Activated B cell treated with CpG ODN at 0.5 μM for 24 hours (primary cell): ENCODE measurements around the gene MTUS2. TPM values are rescaled to one million over a fixed set of nuclear protein-coding genes. Genes with fewer than 3 reads are reported as not detected.

Source experiments
- ATAC-seq: fragments of 200-7000 bp; cut with Tn5 transposase; one replicate; pipeline ENCODE4 v1.10.0; 2021; ENCODE audit warnings: low read depth, mild to moderate bottlenecking, moderate library complexity
- CTCF ChIA-PET: fragments of 350-600 bp; sonication (Branson Sonifier 250); formaldehyde crosslinking; loops from one replicate; lab custom pipeline; 2021; ENCODE audit warnings: antibody characterized with exemption; lab: Charles Lee
- POLR2A ChIA-PET: fragments of 350-600 bp; sonication (Branson Sonifier 250); formaldehyde crosslinking; loops from one replicate; lab custom pipeline; 2021; ENCODE audit warnings: antibody characterized with exemption; lab: Charles Lee
- DNase-seq: peaks from one replicate; pipeline ENCODE4 v3.0.0; 2022
- H3K27ac Mint-ChIP-seq: one replicate; pipeline ENCODE4 v1.8.0; 2020; ENCODE audit warnings: mixed read lengths
- H3K27me3 Mint-ChIP-seq: one replicate; pipeline ENCODE4 v1.8.0; 2021; ENCODE audit warnings: mixed read lengths
- H3K36me3 Mint-ChIP-seq: one replicate; pipeline ENCODE4 v1.8.0; 2021; ENCODE audit warnings: low read depth, mixed read lengths
- H3K4me1 Mint-ChIP-seq: one replicate; pipeline ENCODE4 v1.8.0; 2021; ENCODE audit warnings: mixed read lengths
- H3K4me3 Mint-ChIP-seq: one replicate; pipeline ENCODE4 v1.8.0; 2020; ENCODE audit warnings: mild to moderate bottlenecking, mixed read lengths
- H3K9me3 Mint-ChIP-seq: one replicate; pipeline ENCODE4 v1.8.0; 2020; ENCODE audit warnings: mixed read lengths
- intact Hi-C: fragments of 100-400 bp; cut with micrococcal nuclease; formaldehyde crosslinking; loops from one replicate; pipeline ENCODE4 v1.15.1; 2024
- total RNA-seq: library from RNA; stranded (reverse); gene quantifications from 2 replicates; pipeline ENCODE4 v1.2.3, GENCODE V29; 2022
- TF ChIP-seq, protein P1 (sequence below): fragments of 200-600 bp; IDR thresholded peaks from one replicate; pipeline ENCODE4 v1.8.0; 2022; ENCODE audit warnings: antibody characterized with exemption, mild to moderate bottlenecking

The MTUS2 gene
- total RNA-seq, 1 donor from 2014 or later = not detected

DNA sequence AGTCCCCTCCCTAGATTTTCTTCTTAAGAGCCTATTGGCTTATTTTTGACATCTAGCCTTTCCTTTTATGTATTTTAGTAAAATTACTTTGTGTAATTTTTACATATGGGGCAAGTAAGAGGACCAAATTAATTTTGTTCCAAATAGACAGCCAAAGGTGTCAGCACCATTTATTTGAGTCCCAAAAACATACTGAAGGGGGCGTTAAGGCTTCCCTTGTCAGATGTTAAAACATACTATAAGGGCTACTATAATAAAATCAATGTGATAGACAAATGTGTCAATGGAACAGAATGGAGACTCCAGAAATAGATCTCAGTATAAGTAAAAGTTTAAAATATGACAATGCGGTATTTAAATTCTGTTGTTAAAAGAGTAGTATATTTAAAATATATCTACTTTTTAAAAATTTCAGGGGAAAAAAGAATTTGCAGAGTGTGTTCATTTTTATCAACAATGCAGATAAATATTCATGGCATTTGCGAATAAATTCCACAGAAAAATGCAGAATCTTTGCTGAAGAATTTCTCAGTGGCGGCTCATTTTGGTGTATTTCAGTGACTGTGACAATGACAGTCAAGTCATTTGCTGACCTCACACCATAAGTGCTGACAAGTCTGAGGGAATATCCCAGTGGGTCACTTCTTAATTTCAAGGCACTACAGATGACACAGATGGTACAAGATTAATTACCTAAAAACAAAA, 133.7 kb downstream of the MTUS2 start:
- Mint-ChIP-seq H3K27me3 (peaks cover 10% of the 10 kb centered on the region), H3K4me1 (no peaks in the 10 kb centered on the region), H3K9me3 (no peaks in the 10 kb centered on the region), H3K36me3 (no peaks in the 10 kb centered on the region), H3K4me3 (no peak overlapping the region), H3K27ac (no peak overlapping the region)
- ChIA-PET CTCF (no interaction called here), POLR2A (no interaction called here)
- intact Hi-C loops = no loop called here
- no peak for ATAC-seq
- TF ChIP-seq, protein P1, sequence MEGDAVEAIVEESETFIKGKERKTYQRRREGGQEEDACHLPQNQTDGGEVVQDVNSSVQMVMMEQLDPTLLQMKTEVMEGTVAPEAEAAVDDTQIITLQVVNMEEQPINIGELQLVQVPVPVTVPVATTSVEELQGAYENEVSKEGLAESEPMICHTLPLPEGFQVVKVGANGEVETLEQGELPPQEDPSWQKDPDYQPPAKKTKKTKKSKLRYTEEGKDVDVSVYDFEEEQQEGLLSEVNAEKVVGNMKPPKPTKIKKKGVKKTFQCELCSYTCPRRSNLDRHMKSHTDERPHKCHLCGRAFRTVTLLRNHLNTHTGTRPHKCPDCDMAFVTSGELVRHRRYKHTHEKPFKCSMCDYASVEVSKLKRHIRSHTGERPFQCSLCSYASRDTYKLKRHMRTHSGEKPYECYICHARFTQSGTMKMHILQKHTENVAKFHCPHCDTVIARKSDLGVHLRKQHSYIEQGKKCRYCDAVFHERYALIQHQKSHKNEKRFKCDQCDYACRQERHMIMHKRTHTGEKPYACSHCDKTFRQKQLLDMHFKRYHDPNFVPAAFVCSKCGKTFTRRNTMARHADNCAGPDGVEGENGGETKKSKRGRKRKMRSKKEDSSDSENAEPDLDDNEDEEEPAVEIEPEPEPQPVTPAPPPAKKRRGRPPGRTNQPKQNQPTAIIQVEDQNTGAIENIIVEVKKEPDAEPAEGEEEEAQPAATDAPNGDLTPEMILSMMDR = no peak
- DNase-seq = no peak

DNA sequence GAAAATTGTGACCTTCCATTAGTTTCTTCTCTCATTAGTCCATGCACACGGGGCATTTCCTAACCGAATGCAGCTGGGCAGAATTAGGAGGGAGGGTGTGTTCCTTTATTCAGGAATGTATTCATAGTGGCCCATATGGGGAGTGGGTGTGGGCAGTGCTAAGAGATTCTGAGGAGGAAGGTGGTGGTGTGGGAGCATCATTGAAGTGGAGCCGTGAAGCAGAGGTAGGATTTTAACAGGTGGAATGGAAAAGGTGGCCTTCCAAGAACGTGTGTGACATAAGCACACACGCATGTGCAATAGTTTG, 134.2 kb downstream of the MTUS2 start:
- H3K36me3 Mint-ChIP-seq = no peaks in the 10 kb centered on the region
- no peak for DNase-seq
- CTCF ChIA-PET = no interaction called here
- intact Hi-C loops = no loop called here
- no peaks in the 10 kb centered on the region for H3K9me3 Mint-ChIP-seq
- ATAC-seq = no peak
- no peak overlapping the region for H3K27ac Mint-ChIP-seq
- H3K4me1 Mint-ChIP-seq = no peaks in the 10 kb centered on the region
- TF ChIP-seq, protein P1 = no peak
- H3K27me3 Mint-ChIP-seq = peaks cover 8% of the 10 kb centered on the region
- no peak overlapping the region for H3K4me3 Mint-ChIP-seq
- POLR2A ChIA-PET = no interaction called here

DNA sequence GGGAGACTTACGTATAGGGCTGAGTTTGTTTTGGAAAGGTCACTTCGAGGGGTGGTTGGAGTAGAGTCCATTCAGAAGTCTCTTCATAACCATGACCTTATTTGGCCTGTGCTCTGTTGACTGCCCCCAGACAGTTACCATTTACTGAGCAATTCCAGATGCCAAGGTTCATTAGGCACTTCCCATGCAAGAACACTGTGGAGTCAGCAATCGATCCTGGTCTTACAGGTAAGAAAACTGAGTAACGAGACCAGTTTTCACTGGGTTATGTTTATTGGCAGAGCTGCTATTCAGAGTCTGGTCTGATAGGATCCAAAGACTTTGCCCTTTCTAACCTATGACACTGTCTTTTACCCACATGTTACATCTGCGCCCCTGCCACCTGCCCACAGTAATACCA, 134.7 kb downstream of the MTUS2 start:
- CTCF ChIA-PET = no interaction called here
- TF ChIP-seq, protein P1 = no peak
- ATAC-seq = no peak
- intact Hi-C loops = no loop called here
- H3K36me3 Mint-ChIP-seq = no peaks in the 10 kb centered on the region
- no peak overlapping the region for H3K4me3 Mint-ChIP-seq
- H3K9me3 Mint-ChIP-seq = no peaks in the 10 kb centered on the region
- POLR2A ChIA-PET = no interaction called here
- DNase-seq = no peak
- no peak overlapping the region for H3K27ac Mint-ChIP-seq
- peaks cover 6% of the 10 kb centered on the region for H3K27me3 Mint-ChIP-seq
- no peaks in the 10 kb centered on the region for H3K4me1 Mint-ChIP-seq

DNA sequence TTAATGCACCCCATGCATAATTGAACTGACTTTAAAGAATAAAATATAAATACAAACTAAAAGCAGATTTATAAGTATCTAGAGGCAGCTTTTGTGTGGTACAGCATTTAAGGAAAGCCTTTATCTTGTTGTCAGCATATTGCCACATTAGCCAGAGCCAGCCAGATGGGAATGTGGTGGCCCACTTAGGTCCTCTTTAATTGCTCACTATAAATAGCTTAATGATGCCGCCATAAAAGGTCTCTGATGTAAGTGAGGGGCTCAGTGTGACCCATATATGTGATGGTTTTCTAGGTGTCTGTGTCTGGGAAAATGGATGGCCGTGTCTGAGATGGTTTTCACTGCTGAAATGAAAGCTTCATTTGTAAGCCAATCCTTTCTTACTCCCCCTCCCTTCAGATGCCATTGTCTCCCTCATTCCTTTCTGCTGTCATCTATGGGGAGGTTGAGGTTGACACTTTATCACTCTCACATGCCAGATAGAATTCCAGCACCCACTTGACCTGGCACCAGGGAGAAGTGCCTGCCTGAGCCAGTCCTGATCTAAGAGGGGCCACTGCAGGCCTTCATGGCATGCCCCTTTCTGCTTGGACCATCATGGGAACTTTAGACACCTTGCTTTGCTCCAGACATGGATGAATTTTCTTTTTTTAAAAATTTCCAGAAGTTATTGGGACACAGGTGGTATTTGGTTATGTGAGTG, 135.3 kb downstream of the MTUS2 start:
- intact Hi-C loops = no loop called here
- no peaks in the 10 kb centered on the region for H3K9me3 Mint-ChIP-seq
- DNase-seq (no peak), ATAC-seq (no peak)
- no peaks in the 10 kb centered on the region for H3K4me1 Mint-ChIP-seq
- CTCF ChIA-PET = no interaction called here
- TF ChIP-seq, protein P1 = no peak
- POLR2A ChIA-PET = no interaction called here
- peaks cover 2% of the 10 kb centered on the region for H3K27me3 Mint-ChIP-seq
- H3K4me3 Mint-ChIP-seq = no peak overlapping the region
- H3K27ac Mint-ChIP-seq = no peak overlapping the region
- no peaks in the 10 kb centered on the region for H3K36me3 Mint-ChIP-seq

DNA sequence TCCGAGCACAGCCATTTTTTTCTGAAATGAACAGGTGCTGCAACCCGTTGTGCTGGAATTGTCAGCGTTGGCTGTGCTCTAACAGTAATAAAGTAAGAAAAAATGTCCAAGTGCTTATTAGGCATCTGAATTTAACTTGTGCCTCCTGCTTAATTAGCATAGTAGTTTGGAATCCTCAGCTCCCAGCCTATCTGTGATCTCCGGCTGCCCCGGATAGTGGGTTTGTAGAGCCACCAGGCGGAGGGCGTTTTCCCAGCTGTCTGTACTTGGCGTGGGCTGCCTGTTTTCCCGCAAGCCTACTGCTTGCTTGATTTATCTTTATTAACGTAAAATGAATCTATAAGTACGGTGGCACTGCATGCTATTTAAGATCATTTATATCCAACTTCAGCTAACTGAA, 137.9 kb downstream of the MTUS2 start:
- no peak for DNase-seq
- H3K9me3 Mint-ChIP-seq = no peaks in the 10 kb centered on the region
- no peak for ATAC-seq
- no peak overlapping the region for H3K27ac Mint-ChIP-seq
- no peaks in the 10 kb centered on the region for H3K36me3 Mint-ChIP-seq
- TF ChIP-seq, protein P1 = no peak
- H3K4me3 Mint-ChIP-seq = no peak overlapping the region
- POLR2A ChIA-PET = no interaction called here
- peaks cover 2% of the 10 kb centered on the region for H3K27me3 Mint-ChIP-seq
- intact Hi-C loops = no loop called here
- CTCF ChIA-PET = no interaction called here
- H3K4me1 Mint-ChIP-seq = no peaks in the 10 kb centered on the region
